B cell (primary cell): ENCODE results near the gene MEF2C.

Experiments
- CTCF ChIP-seq: fragments of 200-600 bp; IDR thresholded peaks from one replicate; pipeline ENCODE4 v1.8.0; 2022; ENCODE audit warnings: antibody characterized with exemption, mild to moderate bottlenecking
- EZH2 ChIP-seq: IDR thresholded peaks from 2 replicates; pipeline ENCODE4 v1.6.1; 2012; ENCODE audit warnings: borderline replicate concordance, low read depth, mild to moderate bottlenecking, moderate library complexity, low read length; ENCODE audit not compliant: insufficient read depth, poor library complexity, severe bottlenecking

- TF ChIP-seq CTCF = no peak
- no peak for TF ChIP-seq EZH2
These were observed 20.3 kb downstream of the MEF2C start for GRCh38 chr5:88862547-88863175.
